H9 (cell line): ENCODE measurements around the gene MEG3. TPM values are rescaled to one million over a fixed set of nuclear protein-coding genes. Genes with fewer than 3 reads are reported as not detected.
"Not testable (repeated sequence)": the region's sequence is repeated elsewhere in the genome, so short reads cannot be mapped to it uniquely, and the experiment has no call there.

Source experiments
- DNase-seq: peaks from one replicate; pipeline ENCODE4 v3.0.0-alpha.2; 2017
- H2AFZ ChIP-seq: one replicate; pipeline ENCODE4 v1.6.1; 2013; ENCODE audit warnings: mild to moderate bottlenecking, low read length, control low read depth, moderate library complexity
- H2AK5ac ChIP-seq: 2 replicates; pipeline ENCODE4 v1.6.1; 2013; ENCODE audit warnings: low read length, control low read depth, mixed read lengths; ENCODE audit not compliant: insufficient read length
- H2BK120ac ChIP-seq: one replicate; pipeline ENCODE4 v1.6.1; 2013; ENCODE audit warnings: low read depth, mild to moderate bottlenecking, low read length, control low read depth, inconsistent platforms; ENCODE audit not compliant: poor library complexity, severe bottlenecking
- H2BK12ac ChIP-seq: 2 replicates; pipeline ENCODE4 v1.6.1; 2013; ENCODE audit warnings: low read length, control low read depth, mixed read lengths, low read depth; ENCODE audit not compliant: insufficient read length
- H2BK15ac ChIP-seq: 2 replicates; pipeline ENCODE4 v1.6.1; 2013; ENCODE audit warnings: low read depth, low read length, control low read depth
- H2BK20ac ChIP-seq: one replicate; pipeline ENCODE4 v1.6.1; 2013; ENCODE audit warnings: low read depth, mild to moderate bottlenecking, low read length, control low read depth, inconsistent platforms; ENCODE audit not compliant: poor library complexity, severe bottlenecking
- H2BK5ac ChIP-seq: 2 replicates; pipeline ENCODE4 v1.6.1; 2013; ENCODE audit warnings: low read length, control low read depth, mixed read lengths; ENCODE audit not compliant: insufficient read length
- H3K14ac ChIP-seq: 2 replicates; pipeline ENCODE4 v1.6.1; 2013; ENCODE audit warnings: low read length, control low read depth; ENCODE audit not compliant: insufficient read depth
- H3K18ac ChIP-seq: 2 replicates; pipeline ENCODE4 v1.6.1; 2013; ENCODE audit warnings: low read depth, mild to moderate bottlenecking, mixed read lengths, low read length, control low read depth; ENCODE audit not compliant: insufficient read length
- H3K23ac ChIP-seq: 2 replicates; pipeline ENCODE4 v1.6.1; 2013; ENCODE audit warnings: low read length, control low read depth, mixed read lengths, low read depth; ENCODE audit not compliant: insufficient read length
- H3K23me2 ChIP-seq: 2 replicates; pipeline ENCODE4 v1.6.1; 2013; ENCODE audit warnings: low read depth, mild to moderate bottlenecking, mixed read lengths, low read length, control low read depth; ENCODE audit not compliant: insufficient read length, poor library complexity, severe bottlenecking
- H3K27ac ChIP-seq: 2 replicates; pipeline ENCODE4 v1.5.1; 2013; ENCODE audit warnings: low read length, control low read depth, mixed read lengths, low read depth; ENCODE audit not compliant: insufficient read length
- H3K27me3 ChIP-seq: 2 replicates; pipeline ENCODE4 v1.6.1; 2013; ENCODE audit warnings: low read length, control low read depth, inconsistent platforms; ENCODE audit not compliant: insufficient read depth
- H3K4ac ChIP-seq: 2 replicates; pipeline ENCODE4 v1.6.1; 2013; ENCODE audit warnings: low read depth, mild to moderate bottlenecking, control low read depth, inconsistent platforms, low read length, moderate library complexity
- H3K4me1 ChIP-seq: 2 replicates; pipeline ENCODE4 v1.6.1; 2013; ENCODE audit warnings: low read length, control low read depth, inconsistent platforms; ENCODE audit not compliant: insufficient read depth
- H3K4me2 ChIP-seq: 2 replicates; pipeline ENCODE4 v1.6.1; 2013; ENCODE audit warnings: low read length, control low read depth, mixed read lengths; ENCODE audit not compliant: insufficient read length, insufficient read depth
- H3K56ac ChIP-seq: 2 replicates; pipeline ENCODE4 v1.6.1; 2013; ENCODE audit warnings: low read depth, mild to moderate bottlenecking, mixed read lengths, low read length, control low read depth; ENCODE audit not compliant: insufficient read length
- H3K79me1 ChIP-seq: 2 replicates; pipeline ENCODE4 v1.6.1; 2013; ENCODE audit warnings: low read depth, mild to moderate bottlenecking, moderate library complexity, low read length, control low read depth, inconsistent platforms; ENCODE audit not compliant: insufficient read depth, poor library complexity, severe bottlenecking
- H3K79me2 ChIP-seq: 2 replicates; pipeline ENCODE4 v1.6.1; 2013; ENCODE audit warnings: low read length, control low read depth, inconsistent platforms; ENCODE audit not compliant: insufficient read depth
- H3K9ac ChIP-seq: 2 replicates; pipeline ENCODE4 v1.6.1; 2013; ENCODE audit warnings: low read length, control low read depth, mixed read lengths; ENCODE audit not compliant: insufficient read length; ENCODE audit errors: extremely low read depth
- H3K9me3 ChIP-seq: one replicate; pipeline ENCODE4 v1.6.1; 2013; ENCODE audit warnings: low read depth, low read length, inconsistent platforms; ENCODE audit not compliant: control insufficient read depth
- H3T11ph ChIP-seq: one replicate; pipeline ENCODE4 v1.6.1; 2013; ENCODE audit warnings: mild to moderate bottlenecking, low read length, control low read depth, inconsistent platforms
- H4K20me1 ChIP-seq: one replicate; pipeline ENCODE4 v1.6.1; 2013; ENCODE audit not compliant: control insufficient read depth, insufficient read length, insufficient read depth
- H4K5ac ChIP-seq: 2 replicates; pipeline ENCODE4 v1.6.1; 2013; ENCODE audit warnings: low read depth, mild to moderate bottlenecking, mixed read lengths, low read length, control low read depth; ENCODE audit not compliant: insufficient read length
- H4K8ac ChIP-seq: replicated peaks from 2 replicates; pipeline ENCODE4 v1.6.1; 2013; ENCODE audit warnings: low read length, control low read depth, mixed read lengths, low read depth; ENCODE audit not compliant: insufficient read length
- H4K91ac ChIP-seq: 2 replicates; pipeline ENCODE4 v1.6.1; 2013; ENCODE audit warnings: low read depth, mild to moderate bottlenecking, moderate library complexity, mixed read lengths, low read length, control low read depth; ENCODE audit not compliant: insufficient read length
- H3K27ac Mint-ChIP-seq, 3 experiments: 2 replicates in 2 of 3; 3 replicates in 1 of 3; pipeline ENCODE4 v1.8.0; 2020 to 2021; ENCODE audit warnings: mixed read lengths in 3 of 3, mild to moderate bottlenecking in 1 of 3, moderate library complexity in 1 of 3
- H3K27me3 Mint-ChIP-seq: 2 replicates; pipeline ENCODE4 v1.8.0; 2021; ENCODE audit warnings: low read depth, mild to moderate bottlenecking, moderate library complexity, mixed read lengths
- H3K36me3 Mint-ChIP-seq, 3 experiments: 2 replicates in 2 of 3; 3 replicates in 1 of 3; pipeline ENCODE4 v1.8.0; 2020 to 2021; ENCODE audit warnings: low read depth in 3 of 3, mixed read lengths in 3 of 3; ENCODE audit not compliant: insufficient read depth in 1 of 3
- H3K4me1 Mint-ChIP-seq, 2 experiments: 2 replicates each; pipeline ENCODE4 v1.8.0; 2020; ENCODE audit warnings: mixed read lengths in 2 of 2
- H3K4me3 Mint-ChIP-seq, 2 experiments: 2 replicates in 1 of 2; 3 replicates in 1 of 2; pipeline ENCODE4 v1.8.0; 2020 to 2021; ENCODE audit warnings: mild to moderate bottlenecking in 2 of 2, mixed read lengths in 2 of 2, moderate library complexity in 1 of 2
- H3K9me3 Mint-ChIP-seq, 2 experiments: 2 replicates in 1 of 2; 3 replicates in 1 of 2; pipeline ENCODE4 v1.8.0; 2020; ENCODE audit warnings: mild to moderate bottlenecking in 2 of 2, mixed read lengths in 2 of 2, moderate library complexity in 1 of 2
- CTCF ChIP-seq: fragments of 200-600 bp; sonication (generic); conservative IDR thresholded peaks from 3 replicates; pipeline ENCODE4 v1.8.0; 2021; ENCODE audit warnings: antibody characterized with exemption, mild to moderate bottlenecking
- WGBS: extraction: QIAGEN DNeasy Blood & Tissue Kit; methylation state at CpG from one replicate; pipeline ENCODE4 v1.1.7; 2013; ENCODE audit warnings: missing lambda C conversion rate, low lambda C conversion rate, mixed read lengths; ENCODE audit not compliant: insufficient read length; ENCODE audit errors: extremely low coverage; 5-methylcytosine and 5-hydroxymethylcytosine counted together
- total RNA-seq: library from RNA; stranded (reverse); gene quantifications from 2 replicates; pipeline ENCODE4 v1.2.1, GENCODE V29; 2021

MEG3 gene
- total RNA-seq, 1 experiment from 2014 or later = 0.52 TPM

- 0 out of 2 replicates have a peak overlapping the region, but pooled peaks have one; percentile 49 for H3K14ac ChIP-seq
- peaks cover 10% of the 10 kb centered on the region; the same call in 1 of the 2 replicates for H3K27me3 Mint-ChIP-seq
- no peaks in the 10 kb centered on the region for H3K9me3 Mint-ChIP-seq
- no peak overlapping the region for H3K4ac ChIP-seq
- H3K4me2 ChIP-seq = no peak overlapping the region
- no peaks in the 10 kb centered on the region for H3K36me3 Mint-ChIP-seq
- H3K27ac ChIP-seq = no peak overlapping the region
- peaks cover 5% of the 10 kb centered on the region for H3K4me1 ChIP-seq
- H3K9ac ChIP-seq = no peak overlapping the region
- H3K27me3 ChIP-seq = no peaks in the 10 kb centered on the region; the same call in 1 of the 2 replicates
- no CpG with 5 or more reads among the region's 4 CpGs for WGBS
- H2BK12ac ChIP-seq = no peak overlapping the region
- no peak overlapping the region for H4K5ac ChIP-seq
- H3K79me1 ChIP-seq = no peaks in the 10 kb centered on the region
- no peak overlapping the region for H3K4me3 Mint-ChIP-seq
- H3K4me1 Mint-ChIP-seq = peaks cover 26 to 28% of the 10 kb centered on the region in 2 experiments
- H2BK5ac ChIP-seq = no peak overlapping the region
- no peaks in the 10 kb centered on the region for H3K79me2 ChIP-seq
- no peak for DNase-seq
- no peaks in the 10 kb centered on the region for H3K9me3 ChIP-seq
- no peak overlapping the region for H2BK120ac ChIP-seq
- H2AK5ac ChIP-seq = no peak overlapping the region
- no peak overlapping the region for H3K23ac ChIP-seq
- H3K27ac Mint-ChIP-seq = peak overlapping the region in 2 of 3 experiments; percentile 30 to 46; a peak in 3 of 7 replicates
- H3K56ac ChIP-seq = no peak overlapping the region
- H3K18ac ChIP-seq = no peak overlapping the region
- no peaks in the 10 kb centered on the region for H4K20me1 ChIP-seq
- no peak overlapping the region for H2AFZ ChIP-seq
- H3T11ph ChIP-seq = no peak overlapping the region
- no peak for TF ChIP-seq CTCF
- no peak overlapping the region for H4K91ac ChIP-seq
- no peak overlapping the region for H2BK20ac ChIP-seq
- no peaks in the 10 kb centered on the region for H3K23me2 ChIP-seq
- H2BK15ac ChIP-seq = no peak overlapping the region
- H4K8ac ChIP-seq = no peak overlapping the region
These were observed 25.9 kb upstream of the MEG3 start for GRCh38 chr14:100800041-100800440.

GRCh38 chr14:100801433-100801832, 24.5 kb upstream of the MEG3 start:
- not testable (repeated sequence) for H2AK5ac ChIP-seq, H3K4me2 ChIP-seq, H3K56ac ChIP-seq, H3K4ac ChIP-seq, H3K27me3 ChIP-seq, H4K91ac ChIP-seq, H3K36me3 Mint-ChIP-seq, H4K20me1 ChIP-seq, H3K9ac ChIP-seq, H3K79me1 ChIP-seq, H2BK12ac ChIP-seq, H3K27ac Mint-ChIP-seq, DNase-seq, H3K9me3 ChIP-seq, H3K4me1 ChIP-seq, H3K27me3 Mint-ChIP-seq, H3K23me2 ChIP-seq, H3K4me3 Mint-ChIP-seq, H3K27ac ChIP-seq, H2BK20ac ChIP-seq, H3K79me2 ChIP-seq, H3K18ac ChIP-seq, H2BK15ac ChIP-seq, H4K8ac ChIP-seq, H2BK120ac ChIP-seq, H3K23ac ChIP-seq, H2AFZ ChIP-seq, H2BK5ac ChIP-seq, H3T11ph ChIP-seq, H3K14ac ChIP-seq, H3K9me3 Mint-ChIP-seq, H4K5ac ChIP-seq
- H3K4me1 Mint-ChIP-seq = peaks cover 34 to 35% of the 10 kb centered on the region in 2 experiments
- no CpG with 5 or more reads among the region's 9 CpGs for WGBS
